HepG2 (cell line): Measurements from ENCODE around the gene ABHD17A. TPM values are rescaled to one million over a fixed set of nuclear protein-coding genes. Genes with fewer than 3 reads are reported as not detected.
A peak's percentile ranks its signal among the peaks of the same experiment; 100 is the strongest.

Source experiments
- AHR ChIP-seq: IDR thresholded peaks from 2 replicates; pipeline ENCODE4 v1.6.1; 2018; ENCODE audit warnings: missing genetic modification reagents, missing compliant biosample characterization
- ATF7-NPFF ChIP-seq: sonication (generic); formaldehyde crosslinking; IDR thresholded peaks from 2 replicates; pipeline ENCODE4 v1.8.1; 2023; ENCODE audit warnings: mild to moderate bottlenecking, low read depth, missing genetic modification reagents, moderate library complexity
- ESRRA ChIP-seq: sonication (generic); formaldehyde crosslinking; IDR thresholded peaks from 2 replicates; pipeline ENCODE4 v1.5.1; 2020; ENCODE audit warnings: mild to moderate bottlenecking, low read depth, missing genetic modification reagents
- MIXL1 ChIP-seq: IDR thresholded peaks from 2 replicates; pipeline ENCODE4 v1.6.1; 2016
- RFX1 ChIP-seq: fragments of 450-650 bp; IDR thresholded peaks from 2 replicates; pipeline ENCODE4 v1.6.1; 2017
- SNAPC4 ChIP-seq: sonication (generic); formaldehyde crosslinking; IDR thresholded peaks from 2 replicates; pipeline ENCODE4 v1.4.0; 2020; ENCODE audit warnings: mild to moderate bottlenecking, missing genetic modification reagents
- ZC3H13 ChIP-seq: sonication (generic); formaldehyde crosslinking; IDR thresholded peaks from 2 replicates; pipeline ENCODE4 v1.8.1; 2023; ENCODE audit warnings: mild to moderate bottlenecking, missing genetic modification reagents, moderate library complexity
- ZMYM2 ChIP-seq: sonication (generic); formaldehyde crosslinking; IDR thresholded peaks from 2 replicates; pipeline ENCODE4 v1.8.0; 2022; ENCODE audit warnings: mild to moderate bottlenecking, missing genetic modification reagents
- ZNF687 ChIP-seq: sonication (generic); formaldehyde crosslinking; IDR thresholded peaks from 2 replicates; pipeline ENCODE4 v1.5.1; 2020; ENCODE audit warnings: mild to moderate bottlenecking, missing genetic modification reagents, moderate library complexity
- polyA plus RNA-seq, 8 experiments: library from polyadenylated mRNA; depleted of rRNA in 3 of 8; stranded (reverse) in 7 of 8; unstranded in 1 of 8; fragments of >200 nt; fragmentation: Illumina TruSeq in 4 of 8; extraction: Trizol in 4 of 8; gene quantifications; 2 replicates each; pipeline versions ENCODE4 v1.2.1 to v1.2.3, GENCODE V29; 2011 to 2016; ENCODE audit warnings: low read depth in 4 of 8, missing spikeins in 1 of 8, mixed read lengths in 1 of 8; ENCODE audit not compliant: insufficient read depth in 1 of 8
- total RNA-seq, 5 experiments: library from RNA; depleted of rRNA; stranded (reverse); fragments of >200 nt; fragmentation: Illumina TruSeq; extraction: Trizol; gene quantifications; 2 replicates each; pipeline ENCODE4 v1.2.3, GENCODE V29; 2016; ENCODE audit warnings: low read depth in 1 of 5
- TF ChIP-seq, protein P1 (sequence below): sonication (generic); formaldehyde crosslinking; IDR thresholded peaks from 2 replicates; pipeline ENCODE4 v1.4.0; 2020; ENCODE audit warnings: low read depth, missing genetic modification reagents
- TF ChIP-seq, protein P2 (sequence below): sonication (generic); formaldehyde crosslinking; IDR thresholded peaks from 2 replicates; pipeline ENCODE4 v1.5.0; 2020; ENCODE audit warnings: mild to moderate bottlenecking, missing genetic modification reagents, borderline replicate concordance

ABHD17A gene
- total and polyA plus RNA-seq, 2 of the 13 experiments (the other 11 are each of a cell fraction or from before 2014, with no cell fraction given), result 27.7 to 40.8 TPM

DNA sequence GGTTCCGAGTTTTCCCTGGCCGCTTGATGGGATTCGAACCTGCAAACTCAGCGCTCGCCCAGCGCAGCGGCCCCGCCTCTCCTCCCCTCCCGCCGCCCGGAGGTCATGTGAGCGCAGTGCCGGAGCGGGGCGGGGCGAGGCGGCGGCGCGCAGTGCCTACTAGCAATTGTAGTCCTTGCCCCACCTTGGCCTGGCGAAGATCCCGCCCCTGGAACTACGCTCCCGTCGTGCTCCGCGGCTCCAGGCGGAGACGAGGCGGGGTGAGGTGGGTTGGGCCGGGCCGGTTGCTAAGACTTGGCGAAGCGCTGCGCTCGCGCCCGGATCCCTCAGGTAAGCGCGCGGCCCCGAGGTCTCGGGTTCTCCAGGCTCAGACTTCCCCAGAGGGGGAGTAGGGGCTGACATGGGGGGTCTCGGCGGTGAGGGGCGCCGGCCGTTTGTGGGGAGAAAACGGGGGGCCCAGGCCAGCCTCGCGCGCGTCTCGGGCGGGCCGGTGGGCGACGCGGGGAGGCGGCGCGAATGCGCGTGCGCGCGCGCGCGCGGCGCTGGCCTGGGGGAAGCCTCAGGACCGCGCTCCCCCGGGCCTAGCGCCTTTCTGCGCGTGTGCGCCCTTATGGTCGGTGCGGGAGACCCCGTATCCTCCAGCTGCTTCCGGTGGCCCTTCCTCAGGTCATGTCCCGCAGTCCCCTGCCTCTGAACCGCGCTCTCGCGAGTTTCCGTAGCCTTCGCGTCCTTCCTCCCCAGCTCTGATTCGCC lies 20.0 kb upstream of the ABHD17A start, which contains the start of the genes ADAT3 and SCAMP4 (continued):
- TF ChIP-seq, protein P1, sequence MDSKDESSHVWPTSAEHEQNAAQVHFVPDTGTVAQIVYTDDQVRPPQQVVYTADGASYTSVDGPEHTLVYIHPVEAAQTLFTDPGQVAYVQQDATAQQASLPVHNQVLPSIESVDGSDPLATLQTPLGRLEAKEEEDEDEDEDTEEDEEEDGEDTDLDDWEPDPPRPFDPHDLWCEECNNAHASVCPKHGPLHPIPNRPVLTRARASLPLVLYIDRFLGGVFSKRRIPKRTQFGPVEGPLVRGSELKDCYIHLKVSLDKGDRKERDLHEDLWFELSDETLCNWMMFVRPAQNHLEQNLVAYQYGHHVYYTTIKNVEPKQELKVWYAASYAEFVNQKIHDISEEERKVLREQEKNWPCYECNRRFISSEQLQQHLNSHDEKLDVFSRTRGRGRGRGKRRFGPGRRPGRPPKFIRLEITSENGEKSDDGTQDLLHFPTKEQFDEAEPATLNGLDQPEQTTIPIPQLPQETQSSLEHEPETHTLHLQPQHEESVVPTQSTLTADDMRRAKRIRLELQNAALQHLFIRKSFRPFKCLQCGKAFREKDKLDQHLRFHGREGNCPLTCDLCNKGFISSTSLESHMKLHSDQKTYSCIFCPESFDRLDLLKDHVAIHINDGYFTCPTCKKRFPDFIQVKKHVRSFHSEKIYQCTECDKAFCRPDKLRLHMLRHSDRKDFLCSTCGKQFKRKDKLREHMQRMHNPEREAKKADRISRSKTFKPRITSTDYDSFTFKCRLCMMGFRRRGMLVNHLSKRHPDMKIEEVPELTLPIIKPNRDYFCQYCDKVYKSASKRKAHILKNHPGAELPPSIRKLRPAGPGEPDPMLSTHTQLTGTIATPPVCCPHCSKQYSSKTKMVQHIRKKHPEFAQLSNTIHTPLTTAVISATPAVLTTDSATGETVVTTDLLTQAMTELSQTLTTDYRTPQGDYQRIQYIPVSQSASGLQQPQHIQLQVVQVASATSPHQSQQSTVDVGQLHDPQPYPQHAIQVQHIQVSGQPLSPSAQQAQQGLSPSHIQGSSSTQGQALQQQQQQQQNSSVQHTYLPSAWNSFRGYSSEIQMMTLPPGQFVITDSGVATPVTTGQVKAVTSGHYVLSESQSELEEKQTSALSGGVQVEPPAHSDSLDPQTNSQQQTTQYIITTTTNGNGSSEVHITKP (CRISPR knock-in tag), result no peak
- no peak for TF ChIP-seq AHR (CRISPR knock-in tag)
- peak; percentile 49; the same call in 1 of the 2 replicates for TF ChIP-seq MIXL1 (CRISPR knock-in tag)
- TF ChIP-seq ESRRA, result no peak
- TF ChIP-seq, protein P2, sequence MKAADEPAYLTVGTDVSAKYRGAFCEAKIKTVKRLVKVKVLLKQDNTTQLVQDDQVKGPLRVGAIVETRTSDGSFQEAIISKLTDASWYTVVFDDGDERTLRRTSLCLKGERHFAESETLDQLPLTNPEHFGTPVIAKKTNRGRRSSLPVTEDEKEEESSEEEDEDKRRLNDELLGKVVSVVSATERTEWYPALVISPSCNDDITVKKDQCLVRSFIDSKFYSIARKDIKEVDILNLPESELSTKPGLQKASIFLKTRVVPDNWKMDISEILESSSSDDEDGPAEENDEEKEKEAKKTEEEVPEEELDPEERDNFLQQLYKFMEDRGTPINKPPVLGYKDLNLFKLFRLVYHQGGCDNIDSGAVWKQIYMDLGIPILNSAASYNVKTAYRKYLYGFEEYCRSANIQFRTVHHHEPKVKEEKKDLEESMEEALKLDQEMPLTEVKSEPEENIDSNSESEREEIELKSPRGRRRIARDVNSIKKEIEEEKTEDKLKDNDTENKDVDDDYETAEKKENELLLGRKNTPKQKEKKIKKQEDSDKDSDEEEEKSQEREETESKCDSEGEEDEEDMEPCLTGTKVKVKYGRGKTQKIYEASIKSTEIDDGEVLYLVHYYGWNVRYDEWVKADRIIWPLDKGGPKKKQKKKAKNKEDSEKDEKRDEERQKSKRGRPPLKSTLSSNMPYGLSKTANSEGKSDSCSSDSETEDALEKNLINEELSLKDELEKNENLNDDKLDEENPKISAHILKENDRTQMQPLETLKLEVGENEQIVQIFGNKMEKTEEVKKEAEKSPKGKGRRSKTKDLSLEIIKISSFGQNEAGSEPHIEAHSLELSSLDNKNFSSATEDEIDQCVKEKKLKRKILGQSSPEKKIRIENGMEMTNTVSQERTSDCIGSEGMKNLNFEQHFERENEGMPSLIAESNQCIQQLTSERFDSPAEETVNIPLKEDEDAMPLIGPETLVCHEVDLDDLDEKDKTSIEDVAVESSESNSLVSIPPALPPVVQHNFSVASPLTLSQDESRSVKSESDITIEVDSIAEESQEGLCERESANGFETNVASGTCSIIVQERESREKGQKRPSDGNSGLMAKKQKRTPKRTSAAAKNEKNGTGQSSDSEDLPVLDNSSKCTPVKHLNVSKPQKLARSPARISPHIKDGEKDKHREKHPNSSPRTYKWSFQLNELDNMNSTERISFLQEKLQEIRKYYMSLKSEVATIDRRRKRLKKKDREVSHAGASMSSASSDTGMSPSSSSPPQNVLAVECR (CRISPR knock-in tag), result peak; percentile 77; the same call in 1 of the 2 replicates
- TF ChIP-seq ZC3H13, result peak; percentile 65; the same call in 1 of the 2 replicates
- no peak for TF ChIP-seq SNAPC4
- peak; percentile 51; the same call in 1 of the 2 replicates for TF ChIP-seq RFX1
- no peak for TF ChIP-seq ATF7-NPFF
- no peak for TF ChIP-seq ZMYM2 (CRISPR knock-in tag)
- TF ChIP-seq ZNF687 (CRISPR knock-in tag), result peak; percentile 98
